HepG2 (cell line): Measurements from ENCODE around the gene ENDOU. TPM values are rescaled to one million over a fixed set of nuclear protein-coding genes. Genes with fewer than 3 reads are reported as not detected.

Experiments used
- ATAC-seq: fragments of 200-7000 bp; cut with Tn5 transposase; 3 replicates; pipeline ENCODE4 v1.9.1; 2020; ENCODE audit warnings: mild to moderate bottlenecking, moderate library complexity
- BruUV-seq: library from RNA; stranded (reverse); fragments of 400-500 nt; replicated peaks from 2 replicates; lab custom pipeline; 2021; lab: Mats Ljungman, UMichigan
- CTCF ChIA-PET: fragments of 300-600 bp; formaldehyde crosslinking; extraction: SDS; loops from one replicate; lab custom pipeline; 2021; ENCODE audit warnings: low total read pairs, inconsistent platforms, low intra/inter-chr PET ratio; lab: Yijun Ruan, JAX
- POLR2A ChIA-PET: fragments of 350-600 bp; sonication (Branson Sonifier 250); formaldehyde crosslinking; loops from one replicate; lab custom pipeline; 2020; ENCODE audit warnings: antibody characterized with exemption, inconsistent platforms; lab: Yijun Ruan, JAX
- DNase-seq: peaks from one replicate; pipeline ENCODE4 v3.0.0-alpha.2; 2015; ENCODE audit warnings: low spot score
- FAIRE-seq: peaks from 3 replicates; lab custom pipeline; 2011; peaks lifted over from hg19 to GRCh38; lab: Jason Lieb, UNC
- H2AFZ ChIP-seq: one replicate; pipeline ENCODE4 v1.6.1; 2011; ENCODE audit warnings: low read length, inconsistent platforms
- H3K27ac ChIP-seq: fragments of 300-600 bp; 3 replicates; pipeline ENCODE4 v1.8.0; 2011; ENCODE audit warnings: mixed run types, mild to moderate bottlenecking, mixed read lengths, low read length, inconsistent platforms; ENCODE audit not compliant: insufficient read depth; ENCODE audit errors: extremely low read length
- H3K27me3 ChIP-seq, 2 experiments: fragments of 200-600 bp in 1 of 2; 2 replicates in 1 of 2; 3 replicates in 1 of 2; pipeline versions ENCODE4 v1.6.0 to v1.8.0; 2011; ENCODE audit warnings: low read length in 2 of 2, mild to moderate bottlenecking in 2 of 2, moderate library complexity in 2 of 2, inconsistent platforms in 1 of 2; ENCODE audit not compliant: insufficient read depth in 2 of 2, control insufficient read depth in 1 of 2
- H3K36me3 ChIP-seq, 2 experiments: fragments of 200-600 bp in 1 of 2; replicated peaks in 1 of 2; 2 replicates in 1 of 2; 3 replicates in 1 of 2; pipeline versions ENCODE4 v1.5.1 to v1.8.0; 2011; ENCODE audit warnings: low read length in 2 of 2, inconsistent platforms in 1 of 2; ENCODE audit not compliant: insufficient read depth in 2 of 2, control insufficient read depth in 1 of 2
- H3K4me1 ChIP-seq: 2 replicates; pipeline ENCODE4 v1.5.1; 2012; ENCODE audit warnings: low read length, inconsistent platforms; ENCODE audit not compliant: insufficient read depth
- H3K4me2 ChIP-seq: 2 replicates; pipeline ENCODE4 v1.6.0; 2011; ENCODE audit warnings: low read depth, low read length, inconsistent platforms
- H3K4me3 ChIP-seq, 3 experiments: fragments of 200-600 bp in 1 of 3; sonication (generic), shearing (Covaris generic) in 1 of 3; replicated peaks in 1 of 3; 2 replicates each; pipeline ENCODE4 v1.5.1; 2011 to 2016; ENCODE audit warnings: low read length in 3 of 3, inconsistent platforms in 2 of 3, low read depth in 2 of 3, mild to moderate bottlenecking in 2 of 3, control low read depth in 1 of 3, mixed read lengths in 1 of 3; ENCODE audit not compliant: insufficient read depth in 1 of 3
- H3K79me2 ChIP-seq: one replicate; pipeline ENCODE4 v1.6.1; 2011; ENCODE audit warnings: low read length, inconsistent platforms; ENCODE audit not compliant: insufficient read depth
- H3K9ac ChIP-seq: 2 replicates; pipeline ENCODE4 v1.6.0; 2011; ENCODE audit warnings: mild to moderate bottlenecking, low read depth, low read length, inconsistent platforms; ENCODE audit not compliant: insufficient read depth
- H3K9me3 ChIP-seq: 2 replicates; pipeline ENCODE4 v1.5.1; 2012; ENCODE audit warnings: mild to moderate bottlenecking, low read length
- H4K20me1 ChIP-seq: 2 replicates; pipeline ENCODE4 v1.6.0; 2011; ENCODE audit warnings: inconsistent platforms, mild to moderate bottlenecking, low read length, moderate library complexity; ENCODE audit not compliant: insufficient read depth
- ARNT ChIP-seq: fragments of 450-650 bp; IDR thresholded peaks from 2 replicates; pipeline ENCODE4 v1.6.1; 2017
- EED ChIP-seq: sonication (generic); formaldehyde crosslinking; IDR thresholded peaks from 2 replicates; pipeline ENCODE4 v1.5.0; 2020; ENCODE audit warnings: mild to moderate bottlenecking, missing genetic modification reagents
- FOXC1 ChIP-seq: sonication (generic); formaldehyde crosslinking; IDR thresholded peaks from 2 replicates; pipeline ENCODE4 v1.8.0; 2022; ENCODE audit warnings: mild to moderate bottlenecking, missing genetic modification reagents, borderline replicate concordance
- FOXK1 ChIP-seq: sonication (generic); formaldehyde crosslinking; IDR thresholded peaks from 2 replicates; pipeline ENCODE4 v1.4.0; 2020; ENCODE audit warnings: low read depth, missing genetic modification reagents, borderline replicate concordance
- KDM6A ChIP-seq: IDR thresholded peaks from 2 replicates; pipeline ENCODE4 v1.6.1; 2016; ENCODE audit warnings: low read depth
- KLF9 ChIP-seq: IDR thresholded peaks from 2 replicates; pipeline ENCODE4 v1.6.1; 2016; ENCODE audit warnings: low read depth
- MZF1 ChIP-seq: sonication (generic); formaldehyde crosslinking; IDR thresholded peaks from 2 replicates; pipeline ENCODE4 v1.8.1; 2023; ENCODE audit warnings: mild to moderate bottlenecking, missing genetic modification reagents, borderline replicate concordance
- TCF12 ChIP-seq, 2 experiments: fragments of 450-650 bp in 1 of 2; sonication (generic) in 1 of 2; formaldehyde crosslinking in 1 of 2; IDR thresholded peaks; 2 replicates each; pipeline versions ENCODE4 v1.6.1 to v1.8.0; 2017 to 2022; ENCODE audit warnings: antibody characterized with exemption in 1 of 2, mild to moderate bottlenecking in 1 of 2, missing genetic modification reagents in 1 of 2, moderate library complexity in 1 of 2
- TGIF2 ChIP-seq: IDR thresholded peaks from 2 replicates; pipeline ENCODE4 v1.6.1; 2016; ENCODE audit warnings: control low read depth, missing compliant biosample characterization
- XRCC5 ChIP-seq: fragments of 200-400 bp; formaldehyde crosslinking; optimal IDR thresholded peaks from 2 replicates; pipeline ENCODE3; 2017; ENCODE audit warnings: mild to moderate bottlenecking, low read length
- ZNF703 ChIP-seq: sonication (generic); formaldehyde crosslinking; IDR thresholded peaks from 2 replicates; pipeline ENCODE4 v1.5.1; 2020; ENCODE audit warnings: missing genetic modification reagents, mild to moderate bottlenecking, moderate library complexity, borderline replicate concordance
- ZSCAN21 ChIP-seq: sonication (generic); formaldehyde crosslinking; IDR thresholded peaks from 2 replicates; pipeline ENCODE4 v1.8.0; 2022; ENCODE audit warnings: mild to moderate bottlenecking, missing genetic modification reagents, moderate library complexity, borderline replicate concordance
- whole genome bisulfite sequencing: methylation state at CpG from one replicate; pipeline ENCODE4 v1.1.6; 2017; ENCODE audit warnings: low lambda C conversion rate; 5-methylcytosine and 5-hydroxymethylcytosine counted together
- in situ Hi-C: cut with HindIII; loops from 2 replicates; pipeline ENCODE4 v1.10.0; 2017; ENCODE audit warnings: low pct_unique_long_range_greater_than_20kb; ENCODE audit not compliant: extremely low pct_ligation_motif_present
- intact Hi-C: fragments of 100-400 bp; cut with micrococcal nuclease; formaldehyde crosslinking; loops from one replicate; pipeline ENCODE4 v1.10.0; 2022; ENCODE audit not compliant: unreplicated experiment
- polyA plus RNA-seq, 8 experiments: library from polyadenylated mRNA; depleted of rRNA in 3 of 8; stranded (reverse) in 7 of 8; unstranded in 1 of 8; fragments of >200 nt; fragmentation: Illumina TruSeq in 4 of 8; extraction: Trizol in 4 of 8; gene quantifications; 2 replicates each; pipeline versions ENCODE4 v1.2.1 to v1.2.3, GENCODE V29; 2011 to 2016; ENCODE audit warnings: low read depth in 4 of 8, missing spikeins in 1 of 8, mixed read lengths in 1 of 8; ENCODE audit not compliant: insufficient read depth in 1 of 8
- total RNA-seq, 5 experiments: library from RNA; depleted of rRNA; stranded (reverse); fragments of >200 nt; fragmentation: Illumina TruSeq; extraction: Trizol; gene quantifications; 2 replicates each; pipeline ENCODE4 v1.2.3, GENCODE V29; 2016; ENCODE audit warnings: low read depth in 1 of 5
- TF ChIP-seq, protein P1 (sequence below): sonication (generic); formaldehyde crosslinking; IDR thresholded peaks from 2 replicates; pipeline ENCODE4 v1.5.0; 2020; ENCODE audit warnings: missing genetic modification reagents

The ENDOU gene
- total and polyA plus RNA-seq, 2 of the 13 experiments (the other 11 are each of a cell fraction or from before 2014, with no cell fraction given): not detected

DNA sequence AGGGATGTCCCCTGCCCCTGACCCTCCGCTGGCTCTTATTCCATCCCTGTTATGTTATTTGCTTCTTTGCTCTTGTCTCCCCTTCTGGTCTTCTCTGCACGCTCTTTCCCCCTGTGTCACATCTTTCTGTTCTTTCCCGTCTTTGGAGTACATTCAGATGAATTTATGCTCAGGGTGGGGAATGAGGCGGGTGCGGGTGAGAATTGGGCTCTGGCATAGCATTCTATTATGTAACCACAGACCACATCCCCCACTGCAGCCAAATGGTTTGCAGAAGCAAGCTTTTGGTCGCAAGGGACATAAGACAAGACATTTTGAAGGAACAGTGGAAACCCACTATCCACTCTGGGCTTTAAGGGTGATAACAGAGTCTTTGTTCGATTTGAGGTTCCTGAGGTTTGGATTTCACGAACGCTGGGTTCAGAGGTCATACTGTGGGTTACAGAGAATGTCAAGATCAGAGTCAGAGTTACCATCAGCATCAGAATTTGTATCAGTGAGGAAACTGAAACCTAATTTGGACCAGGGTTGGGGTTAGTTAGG is 3.8 kb downstream of the ENDOU start:
- no peak for ATAC-seq
- no peak overlapping the region for H2AFZ ChIP-seq
- H3K27me3 ChIP-seq: no peaks in the 10 kb centered on the region; a peak in 1 of 5 replicates
- peaks cover 12% of the 10 kb centered on the region for H3K4me1 ChIP-seq
- H3K27ac ChIP-seq: no peak overlapping the region
- H3K4me2 ChIP-seq: no peak overlapping the region
- ChIA-PET CTCF (no interaction called here), POLR2A (no interaction called here)
- no peak for TF ChIP-seq KLF9 (CRISPR knock-in tag)
- TF ChIP-seq FOXK1 (CRISPR knock-in tag): no peak
- no peak for TF ChIP-seq TGIF2 (CRISPR knock-in tag)
- no peak for TF ChIP-seq FOXC1
- no peak for TF ChIP-seq XRCC5
- no peak for TF ChIP-seq ARNT
- no peak for TF ChIP-seq EED (CRISPR knock-in tag)
- TF ChIP-seq, protein P1, sequence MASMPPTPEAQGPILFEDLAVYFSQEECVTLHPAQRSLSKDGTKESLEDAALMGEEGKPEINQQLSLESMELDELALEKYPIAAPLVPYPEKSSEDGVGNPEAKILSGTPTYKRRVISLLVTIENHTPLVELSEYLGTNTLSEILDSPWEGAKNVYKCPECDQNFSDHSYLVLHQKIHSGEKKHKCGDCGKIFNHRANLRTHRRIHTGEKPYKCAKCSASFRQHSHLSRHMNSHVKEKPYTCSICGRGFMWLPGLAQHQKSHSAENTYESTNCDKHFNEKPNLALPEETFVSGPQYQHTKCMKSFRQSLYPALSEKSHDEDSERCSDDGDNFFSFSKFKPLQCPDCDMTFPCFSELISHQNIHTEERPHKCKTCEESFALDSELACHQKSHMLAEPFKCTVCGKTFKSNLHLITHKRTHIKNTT: no peak
- TF ChIP-seq KDM6A (CRISPR knock-in tag): no peak
- TF ChIP-seq ZNF703: no peak
- no peak for TF ChIP-seq ZSCAN21
- TF ChIP-seq MZF1 (CRISPR knock-in tag): no peak
- no peak for TF ChIP-seq TCF12 (IDR thresholded peaks at IDR 0.05)
- no peak for TF ChIP-seq TCF12 (CRISPR knock-in tag; IDR thresholded peaks at IDR 0.05)
- intact Hi-C loops: no loop called here
- no peaks in the 10 kb centered on the region for H4K20me1 ChIP-seq
- H3K9me3 ChIP-seq: no peaks in the 10 kb centered on the region
- DNase-seq: no peak
- no peak for FAIRE-seq
- H3K79me2 ChIP-seq: no peaks in the 10 kb centered on the region
- in situ Hi-C loops: no loop called here
- no peak overlapping the region for H3K9ac ChIP-seq
- 74% methylated on average over 9 of the region's 9 CpGs for WGBS
- no peaks in the 10 kb centered on the region for H3K36me3 ChIP-seq
- BruUV-seq: no TSS peak
- no peak overlapping the region for H3K4me3 ChIP-seq
